Iris pigment epithelial cell (primary cell): ENCODE measurements around the gene HDAC1.
"Not testable (repeated sequence)": the region's sequence is repeated elsewhere in the genome, so short reads cannot be mapped to it uniquely, and the experiment has no call there.

Experiments used
- DNase-seq: peaks from one replicate; pipeline ENCODE4 v3.0.0-alpha.2; 2011; ENCODE audit warnings: low read depth

Gene HDAC1

DNA sequence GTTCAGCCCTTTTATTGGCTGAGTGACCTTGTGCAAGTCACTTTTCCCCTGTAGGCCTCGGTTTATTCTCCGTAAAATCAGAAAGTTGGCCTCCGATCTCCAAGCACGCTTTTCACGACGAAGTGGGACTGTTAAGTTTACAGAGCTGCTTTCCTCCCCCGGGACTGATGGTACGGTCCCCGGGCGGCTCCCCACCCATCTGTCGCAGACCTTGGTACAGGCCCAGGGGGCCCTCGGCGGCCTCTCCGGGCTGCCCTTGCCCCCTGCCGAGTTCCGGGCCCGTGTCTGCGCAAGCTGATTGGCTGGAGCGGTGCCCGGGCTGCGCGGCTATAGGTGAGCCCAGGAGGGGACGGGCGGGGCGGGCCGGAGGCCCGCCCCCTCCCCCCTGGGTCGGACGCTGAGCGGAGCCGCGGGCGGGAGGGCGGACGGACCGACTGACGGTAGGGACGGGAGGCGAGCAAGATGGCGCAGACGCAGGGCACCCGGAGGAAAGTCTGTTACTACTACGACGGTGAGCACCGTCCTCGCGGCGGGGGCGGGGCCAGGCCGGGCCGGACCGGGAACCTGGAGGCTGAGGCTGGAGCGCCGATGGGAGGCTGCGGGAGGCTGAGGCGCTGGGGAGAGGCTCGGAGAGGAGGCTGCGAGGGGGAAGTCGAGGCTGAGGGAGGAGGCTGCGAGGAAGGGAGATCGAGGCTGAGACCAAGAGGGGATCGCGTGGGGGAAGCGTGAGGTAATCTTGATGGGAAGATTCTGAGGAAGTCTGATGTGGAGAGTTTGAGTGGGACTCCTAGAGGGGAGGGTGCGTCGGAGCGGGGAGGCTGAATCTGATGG is at the start of gene HDAC1:
Gene HDAC1, plus strand, starts transcription at position 376 of the 831 bp plus-strand sequence. Its CDS starts 87 bp downstream, at position 463.
- DNase-seq = peak; percentile 95

DNA sequence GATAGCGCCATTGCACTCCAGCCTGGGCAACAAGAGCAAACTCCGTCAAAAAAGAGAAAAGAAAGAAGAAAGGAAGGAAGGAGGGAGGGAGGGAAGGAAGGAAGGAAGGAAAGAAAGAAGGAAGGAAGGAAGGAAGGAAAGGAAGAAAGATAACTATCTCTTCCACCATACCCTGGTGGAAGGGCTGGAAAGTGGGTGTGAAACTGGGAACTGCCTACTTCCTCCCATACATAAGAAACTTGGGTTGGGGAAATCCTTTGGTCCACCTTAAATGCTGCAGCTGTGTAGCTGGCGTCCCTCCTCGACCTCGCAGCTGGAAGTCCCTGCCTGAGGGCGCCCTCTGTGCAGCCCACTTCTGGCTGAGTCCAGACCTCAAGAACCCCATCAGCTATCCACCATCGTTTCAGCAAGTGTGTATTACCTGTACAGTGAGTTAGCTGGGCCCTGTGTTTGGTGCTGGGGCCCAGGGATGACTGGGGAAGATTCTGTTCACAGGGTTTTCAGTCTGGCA is 49.5 kb upstream of the HDAC1 start:
- no peak for DNase-seq

DNA sequence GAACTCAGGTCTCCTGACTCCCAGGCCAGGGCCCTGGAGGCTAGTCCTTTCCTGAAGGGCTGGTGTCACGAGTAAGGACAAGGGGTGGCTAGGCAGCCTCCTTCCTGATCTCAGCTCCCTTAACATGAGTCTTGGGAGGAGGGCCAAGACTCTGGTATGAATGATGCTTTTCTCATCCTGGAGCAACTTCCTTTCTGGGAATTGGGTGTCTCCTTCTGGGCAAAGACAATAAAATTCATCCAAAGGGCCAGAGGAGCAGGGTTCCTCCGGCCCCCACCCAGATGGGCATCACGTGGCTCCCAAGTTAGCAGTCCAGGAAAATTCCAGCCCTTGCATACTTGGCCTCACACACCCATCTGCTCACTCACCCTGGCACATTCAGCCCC is 45.0 kb upstream of the HDAC1 start, which contains the start of gene FAM167B:
Gene FAM167B, plus strand, starts transcription at position 335 of the 386 bp plus-strand sequence. CDS start 200 bp downstream, outside the sequence.
- DNase-seq = peak; percentile 22

DNA sequence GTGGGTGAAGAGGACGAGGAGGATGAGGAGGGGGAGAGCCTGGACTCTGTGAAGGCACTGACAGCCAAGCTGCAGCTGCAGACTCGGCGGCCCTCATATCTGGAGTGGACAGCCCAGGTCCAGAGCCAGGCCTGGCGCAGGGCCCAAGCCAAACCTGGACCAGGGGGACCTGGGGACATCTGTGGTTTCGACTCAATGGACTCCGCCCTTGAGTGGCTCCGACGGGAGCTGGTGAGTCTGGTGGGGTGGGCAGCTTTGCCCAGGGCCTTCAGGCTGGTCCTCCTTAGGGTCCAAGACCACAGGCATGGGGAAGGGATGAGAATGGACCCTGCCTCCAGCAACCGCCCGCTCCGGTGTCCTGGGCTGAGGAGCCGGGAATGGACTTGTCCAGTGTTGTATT is 44.4 kb upstream of the HDAC1 start:
- DNase-seq = no peak

DNA sequence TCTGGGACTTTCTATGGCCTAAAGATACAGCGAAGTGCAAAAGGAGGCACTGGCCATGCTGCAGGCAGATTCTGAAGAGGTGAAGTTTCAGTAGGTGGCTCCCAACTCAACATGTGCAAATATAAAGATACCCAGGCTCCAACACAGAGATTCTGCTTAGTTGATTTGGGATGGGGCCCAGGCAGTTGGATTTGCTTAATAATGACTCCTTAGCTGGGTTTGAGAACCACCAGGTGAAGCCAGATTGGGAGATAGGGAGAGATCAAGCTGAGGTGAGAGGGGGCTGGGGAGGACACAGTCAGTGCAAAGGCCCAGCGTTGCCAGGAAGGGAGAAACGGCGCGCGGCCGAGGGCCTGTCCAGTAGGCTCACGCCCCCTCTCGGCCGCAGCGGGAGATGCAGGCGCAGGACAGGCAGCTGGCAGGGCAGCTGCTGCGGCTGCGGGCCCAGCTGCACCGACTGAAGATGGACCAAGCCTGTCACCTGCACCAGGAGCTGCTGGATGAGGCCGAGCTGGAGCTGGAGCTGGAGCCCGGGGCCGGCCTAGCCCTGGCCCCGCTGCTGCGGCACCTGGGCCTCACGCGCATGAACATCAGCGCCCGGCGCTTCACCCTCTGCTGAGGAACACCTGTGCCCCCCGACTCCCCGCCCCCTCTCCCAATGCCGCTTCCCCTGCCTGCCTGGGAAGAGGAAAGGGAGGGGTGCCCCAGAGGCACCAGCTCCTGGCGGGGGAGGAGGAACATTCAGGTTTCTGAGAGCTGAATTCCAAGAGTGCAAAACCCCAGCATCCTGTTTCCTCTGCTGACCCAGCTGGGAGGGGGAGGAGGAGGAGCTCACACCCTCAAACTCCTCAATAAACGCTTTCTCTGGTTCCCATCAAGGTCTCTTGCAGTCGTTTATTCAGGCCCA is 43.6 kb upstream of the HDAC1 start:
- DNase-seq = peak; percentile 62

DNA sequence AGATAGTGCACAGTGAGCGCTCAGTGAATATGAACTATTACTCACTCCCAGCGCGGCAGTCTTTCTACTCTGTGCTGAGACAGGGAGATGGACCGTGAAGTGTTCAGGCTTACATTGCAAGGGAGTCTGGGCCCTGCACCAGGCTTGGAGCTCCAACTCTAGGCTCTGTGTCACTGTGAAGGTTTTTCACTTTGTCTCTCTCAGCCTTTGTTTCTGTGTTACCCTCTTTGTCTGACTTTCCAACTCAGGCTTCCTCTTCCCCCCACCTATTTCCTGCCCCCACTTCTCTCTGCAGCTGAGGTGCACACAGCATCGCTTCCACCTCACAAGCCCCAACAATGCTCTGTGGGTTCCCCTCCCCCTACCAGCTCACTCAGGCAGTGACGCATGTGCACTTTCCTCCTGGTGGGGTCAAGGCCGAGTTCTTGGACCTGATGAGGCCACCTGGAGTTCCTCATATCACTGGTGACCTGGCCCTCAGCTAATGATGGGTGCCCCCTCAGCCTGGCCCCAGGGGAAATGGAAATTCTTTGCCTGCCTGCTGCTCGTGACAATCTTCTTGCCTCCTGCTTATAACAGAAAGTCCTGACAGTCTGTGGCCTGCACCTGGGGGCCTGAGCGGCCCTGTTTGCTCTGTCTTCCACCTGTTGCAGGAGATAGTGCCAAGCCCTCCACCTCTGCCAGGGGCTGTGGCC is 41.9 kb upstream of the HDAC1 start:
- DNase-seq = peak; percentile 34

DNA sequence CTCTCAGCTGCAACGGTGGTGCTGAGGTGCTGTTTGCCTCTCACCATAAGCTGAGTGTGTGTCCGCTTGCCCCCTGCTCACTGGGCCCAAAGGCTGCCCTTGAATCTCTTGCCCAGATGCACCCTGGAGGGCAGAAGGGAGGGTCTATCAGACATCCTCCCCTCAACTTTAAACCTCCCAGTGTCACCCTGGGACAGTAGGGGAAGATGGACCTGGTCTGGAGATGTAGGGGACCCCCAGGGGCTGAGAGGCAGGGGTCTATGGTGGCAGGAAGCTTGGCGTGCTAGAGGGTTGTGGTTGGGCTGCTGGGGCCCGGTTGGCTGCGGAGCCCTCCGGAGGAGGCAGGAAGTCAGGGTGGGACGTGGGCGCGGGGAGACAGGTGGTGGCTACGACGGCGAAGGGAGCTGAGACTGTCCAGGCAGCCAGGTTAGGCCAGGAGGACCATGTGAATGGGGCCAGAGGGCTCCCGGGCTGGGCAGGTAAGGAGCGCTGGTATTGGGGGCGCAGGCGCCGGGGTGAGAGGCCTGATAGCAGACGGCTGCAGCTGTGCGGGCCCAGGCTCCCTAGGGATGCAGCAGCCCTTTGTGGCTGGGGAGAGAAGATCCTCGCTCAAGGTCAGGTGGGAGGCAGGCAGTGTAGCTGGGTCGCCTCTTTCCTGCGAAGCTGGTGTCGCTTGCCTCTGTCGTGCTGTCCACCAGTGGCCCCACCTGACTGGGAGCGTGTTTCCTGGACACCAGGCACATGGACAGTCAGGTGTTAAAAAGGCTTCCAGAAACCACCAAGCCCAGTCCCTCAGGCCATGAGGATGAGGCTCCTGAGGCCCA is 40.8 kb upstream of the HDAC1 start, which contains the start of gene LCK:
Gene LCK, plus strand, starts transcription at position 373 of the 824 bp plus-strand sequence. CDS start 23,065 bp downstream, outside the sequence.
- no peak for DNase-seq

DNA sequence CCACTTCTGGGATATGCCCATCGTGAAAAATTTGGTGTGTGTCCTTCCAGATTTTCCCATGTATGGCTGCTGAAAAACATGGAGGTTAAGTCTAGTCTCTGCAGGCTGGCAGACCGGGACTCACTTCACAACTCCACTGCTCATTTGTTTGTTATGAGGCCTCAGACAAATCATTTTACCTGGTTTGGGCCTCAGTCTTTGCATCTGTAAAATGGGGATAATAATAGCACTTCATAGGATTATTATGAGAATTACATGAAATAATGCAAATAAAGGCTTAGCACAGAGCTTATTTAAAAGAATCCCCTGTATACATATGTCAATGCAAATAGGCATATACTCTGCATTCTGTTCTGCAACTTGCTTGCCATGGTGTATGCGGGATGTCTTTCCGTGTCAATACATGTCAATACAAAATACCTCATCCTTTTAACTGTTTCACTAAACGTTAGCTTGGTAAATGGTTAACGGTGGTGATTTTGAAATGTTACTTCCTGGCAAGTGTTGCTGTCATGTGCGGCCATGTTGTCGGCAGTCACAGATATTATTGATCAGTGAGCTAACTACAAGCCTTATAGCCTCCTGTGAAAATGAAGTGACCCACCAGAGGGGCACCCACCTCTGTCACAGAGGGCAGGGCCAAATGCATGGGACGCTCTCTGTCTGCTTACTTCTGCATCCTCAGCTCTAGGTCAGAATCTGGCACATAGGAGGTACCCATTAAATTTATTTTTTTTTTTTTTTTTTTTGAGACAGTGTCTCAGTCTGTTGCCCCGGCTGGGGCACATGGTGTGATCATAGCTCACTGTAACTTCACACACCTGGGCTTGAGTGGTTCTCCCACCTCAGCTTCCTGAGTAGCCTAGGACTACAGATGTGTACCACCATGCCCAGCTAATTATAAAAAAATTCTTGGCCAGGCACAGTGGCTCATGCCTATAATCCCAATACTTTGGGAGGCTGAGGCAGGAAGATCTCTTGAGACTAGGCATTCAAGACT is 36.5 kb upstream of the HDAC1 start:
- no peak for DNase-seq

DNA sequence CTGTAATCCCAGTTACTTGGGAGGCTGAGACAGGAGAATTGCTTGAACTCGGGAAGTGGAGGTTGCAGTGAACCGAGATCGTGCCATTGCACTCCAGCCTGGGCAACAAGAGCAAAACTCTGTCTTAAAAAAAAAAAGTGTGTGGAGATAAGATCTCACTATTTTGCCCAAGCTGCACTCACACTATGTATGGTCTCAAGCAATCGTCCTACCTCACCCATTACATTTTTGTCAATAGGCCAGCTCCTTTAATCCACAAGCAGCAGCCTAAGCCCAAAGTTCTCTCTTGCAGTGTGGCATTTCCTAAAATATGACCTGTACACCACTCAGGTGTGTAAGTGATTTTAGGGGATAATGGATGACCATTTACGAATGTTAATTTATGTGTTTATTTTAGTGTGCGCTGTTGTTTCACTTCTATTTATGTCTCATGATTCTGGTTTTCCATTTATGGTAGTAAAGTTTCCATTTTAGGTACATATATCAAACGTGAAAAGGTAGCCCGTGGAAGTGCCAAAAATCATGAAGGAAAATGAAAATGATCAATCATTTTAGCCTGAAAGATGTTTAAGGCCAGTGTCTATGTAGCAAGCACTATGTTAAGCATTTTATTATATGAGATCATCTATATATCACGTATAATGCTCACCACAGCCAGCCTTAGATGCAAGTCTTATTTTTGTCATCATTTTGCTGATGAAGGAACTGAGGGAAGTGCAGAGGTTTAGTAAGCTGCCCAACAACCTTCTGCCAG is 35.2 kb upstream of the HDAC1 start:
- DNase-seq = no peak

DNA sequence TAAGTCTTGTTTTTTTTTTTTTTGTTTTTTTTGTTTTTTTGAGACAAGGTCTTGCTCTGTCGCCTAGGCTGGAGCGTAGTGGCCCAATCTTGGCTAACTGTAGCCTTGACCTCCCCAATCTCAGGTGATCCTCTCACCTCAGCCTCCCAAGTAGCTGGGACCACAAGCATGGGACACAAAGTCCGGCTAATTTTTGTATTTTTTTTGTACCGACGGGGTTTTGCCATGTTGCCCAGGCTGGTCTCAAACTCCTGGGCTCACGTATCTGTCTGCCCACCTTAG is 34.7 kb upstream of the HDAC1 start:
- no peak for DNase-seq

DNA sequence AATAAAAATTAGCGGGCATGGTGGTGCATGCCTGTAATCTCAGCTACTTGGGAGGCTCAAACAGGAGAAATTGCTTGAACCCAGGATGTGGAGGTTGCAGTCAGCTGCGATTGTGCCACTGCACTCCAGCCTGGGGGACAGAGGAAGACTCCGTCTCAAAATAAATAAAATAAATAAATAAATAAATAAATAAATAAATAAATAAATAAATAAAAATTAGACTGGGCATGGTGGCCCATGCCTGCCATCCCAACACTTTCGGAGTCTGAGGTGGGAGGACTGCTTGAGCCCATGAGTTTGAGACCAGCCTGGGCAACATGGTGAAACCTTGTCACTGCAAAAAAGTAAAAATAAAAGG is 28.7 kb upstream of the HDAC1 start:
- not testable (repeated sequence) for DNase-seq

DNA sequence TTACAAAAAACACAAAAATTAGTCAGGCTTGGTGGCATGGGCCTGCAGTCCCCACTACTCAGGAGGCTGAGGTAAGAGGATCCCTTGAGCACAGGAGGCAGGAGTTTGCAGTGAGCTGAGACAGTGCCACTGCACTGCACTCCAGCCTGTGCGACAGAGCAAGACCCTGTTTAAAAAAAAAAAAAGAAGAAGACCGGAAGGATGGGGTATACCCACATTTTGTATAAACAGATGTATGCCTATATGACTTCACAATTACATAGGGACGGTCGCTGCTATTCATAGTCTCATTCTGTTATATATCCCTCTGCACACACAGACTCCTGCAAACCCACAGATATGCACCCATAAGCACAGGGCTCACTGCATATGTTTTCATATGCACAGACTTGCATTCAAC is 28.1 kb upstream of the HDAC1 start:
- DNase-seq = no peak

DNA sequence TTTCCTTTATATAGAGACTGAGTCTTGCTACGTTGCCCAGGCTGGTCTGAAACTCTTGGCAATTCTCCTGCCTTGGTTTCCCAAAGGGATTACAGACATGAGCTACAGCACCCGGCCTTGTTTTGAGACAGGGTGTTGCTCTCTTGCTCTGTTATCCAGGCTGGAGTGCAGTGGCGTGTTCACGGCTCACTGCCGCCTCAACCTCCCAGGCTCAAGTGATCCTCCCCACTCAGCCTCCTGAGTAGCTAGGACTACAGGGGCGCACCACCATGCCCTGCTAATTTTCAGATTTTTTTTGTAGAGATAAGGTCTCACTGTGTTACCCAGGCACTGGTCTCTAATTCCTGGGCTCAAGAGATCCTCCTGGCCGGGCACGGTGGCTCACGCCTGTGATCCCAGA is 26.0 kb upstream of the HDAC1 start:
- DNase-seq = no peak

DNA sequence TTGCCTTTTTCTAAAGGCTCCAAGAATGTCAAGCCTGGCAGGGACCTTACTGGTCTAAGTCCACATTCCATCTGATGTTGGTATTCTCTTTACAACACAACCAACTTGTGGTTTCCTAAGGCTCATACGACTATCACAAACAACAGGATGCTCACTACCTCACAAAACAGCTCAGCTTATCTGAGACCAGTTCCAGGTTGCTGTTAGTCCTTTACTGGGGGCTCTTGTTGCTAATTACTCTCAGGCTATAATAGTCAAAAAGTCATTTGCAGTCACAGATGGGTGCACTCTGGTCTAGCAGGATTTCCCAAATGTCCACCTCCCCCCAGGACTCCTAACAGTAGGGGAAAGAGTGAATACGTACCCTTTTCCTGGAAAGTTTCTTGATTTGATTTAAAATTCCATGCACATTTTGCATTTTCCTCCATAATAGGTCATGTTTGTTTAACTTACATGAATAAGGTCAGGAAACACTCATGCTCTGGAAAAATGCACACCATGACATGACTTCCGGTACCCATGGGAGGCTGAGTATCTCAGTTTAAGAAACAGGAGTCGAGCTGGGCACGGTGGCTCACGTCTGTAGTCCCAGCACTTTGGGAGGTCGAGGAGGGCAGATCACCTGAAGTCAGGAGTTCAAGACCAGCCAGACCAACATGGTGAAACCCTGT is 24.8 kb upstream of the HDAC1 start:
- DNase-seq = peak; percentile 74

DNA sequence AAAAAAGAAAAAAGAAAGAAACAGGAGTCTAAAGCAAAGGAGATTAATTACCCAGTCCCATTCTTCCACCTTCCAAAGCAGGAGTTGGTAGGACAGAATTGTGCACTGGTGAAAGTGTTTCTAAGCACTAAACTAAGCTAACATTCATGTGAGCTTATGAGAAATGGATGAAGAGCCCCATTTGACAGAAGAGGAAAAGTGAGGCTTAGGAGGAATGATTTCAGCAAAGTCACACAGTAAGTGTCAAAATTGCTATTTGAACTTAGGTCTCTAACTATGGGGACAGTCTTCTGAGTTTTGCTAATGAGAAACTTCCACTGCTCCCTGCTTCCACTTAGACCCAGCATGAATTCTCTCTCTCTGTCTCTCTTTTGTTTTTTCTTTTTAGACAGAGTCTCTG is 22.1 kb upstream of the HDAC1 start:
- no peak for DNase-seq

DNA sequence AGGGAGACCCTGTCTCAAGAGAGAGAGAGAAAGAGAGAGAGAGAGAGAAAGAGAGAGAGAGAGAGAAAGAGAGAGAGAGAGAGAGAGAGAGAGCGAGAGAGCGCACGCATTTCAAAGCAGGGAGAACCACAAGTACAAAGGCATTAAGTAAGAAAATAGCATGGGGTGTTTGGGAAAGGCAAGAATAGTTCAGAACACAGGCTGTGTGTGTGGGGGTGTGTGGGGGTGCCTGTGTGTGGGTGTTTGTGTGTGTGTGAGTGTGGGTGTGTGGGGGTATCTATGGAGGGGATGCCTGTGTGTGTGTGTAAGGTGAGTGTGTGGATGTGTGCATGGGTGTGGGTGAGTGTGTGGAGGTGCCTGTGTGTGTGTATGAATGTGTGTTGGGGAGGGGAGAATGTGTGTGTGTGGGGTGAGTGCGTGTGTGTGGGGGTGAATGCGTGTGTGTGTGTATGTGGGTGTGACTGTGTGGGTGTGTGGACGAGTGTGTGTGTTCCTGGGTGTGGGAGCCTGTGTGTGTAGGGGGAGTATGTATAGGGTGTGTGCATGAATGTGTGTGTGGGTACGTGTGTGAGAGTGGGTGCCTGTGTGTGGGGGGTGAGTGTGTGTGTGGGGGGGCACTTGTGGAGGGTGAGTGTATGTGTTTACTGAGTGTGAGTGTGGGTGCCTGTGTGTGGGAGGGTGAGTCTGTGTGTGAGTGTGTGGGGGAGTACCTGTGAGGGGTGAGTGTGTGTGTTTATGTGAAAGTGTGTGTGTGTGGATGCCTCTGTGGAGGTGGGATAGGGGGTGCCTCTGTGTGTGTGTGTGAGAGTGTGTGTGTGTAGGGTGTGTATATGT is 19.1 kb upstream of the HDAC1 start:
- no peak for DNase-seq

DNA sequence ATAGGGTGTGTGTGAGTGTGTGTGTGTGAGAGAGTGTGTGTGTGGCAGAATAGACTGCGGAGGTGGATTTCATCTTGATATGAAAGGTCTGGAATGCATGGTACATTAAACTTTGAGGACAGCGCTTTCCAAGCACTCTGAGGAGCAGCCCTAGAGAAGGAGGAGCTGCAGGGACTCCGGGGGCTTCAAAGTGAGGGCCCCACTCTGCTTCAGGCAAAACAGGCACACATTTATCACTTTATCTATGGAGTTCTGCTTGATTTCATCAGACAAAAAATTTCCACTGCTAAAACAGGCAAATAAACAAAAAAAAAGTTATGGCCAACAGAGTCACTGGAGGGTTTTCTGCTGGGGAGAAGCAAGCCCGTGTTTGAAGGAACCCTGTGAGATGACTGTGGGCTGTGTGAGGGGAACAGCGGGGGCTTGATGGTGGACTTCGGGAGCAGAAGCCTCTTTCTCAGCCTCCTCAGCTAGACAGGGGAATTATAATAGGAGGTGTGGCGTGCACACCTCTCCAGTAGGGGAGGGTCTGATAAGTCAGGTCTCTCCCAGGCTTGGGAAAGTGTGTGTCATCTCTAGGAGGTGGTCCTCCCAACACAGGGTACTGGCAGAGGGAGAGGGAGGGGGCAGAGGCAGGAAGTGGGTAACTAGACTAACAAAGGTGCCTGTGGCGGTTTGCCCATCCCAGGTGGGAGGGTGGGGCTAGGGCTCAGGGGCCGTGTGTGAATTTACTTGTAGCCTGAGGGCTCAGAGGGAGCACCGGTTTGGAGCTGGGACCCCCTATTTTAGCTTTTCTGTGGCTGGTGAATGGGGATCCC is 18.3 kb upstream of the HDAC1 start:
- DNase-seq = no peak
